HUES6 (cell line): Measurements from ENCODE around the gene BPI.

Experiments
- H3K27ac ChIP-seq: 2 replicates; pipeline ENCODE4 v1.7.0; 2013; ENCODE audit warnings: low read depth, mild to moderate bottlenecking, low read length, inconsistent platforms
- H3K27me3 ChIP-seq: 2 replicates; pipeline ENCODE4 v1.6.1; 2013; ENCODE audit warnings: low read length; ENCODE audit not compliant: control insufficient read depth, insufficient read depth
- H3K36me3 ChIP-seq: 2 replicates; pipeline ENCODE4 v1.6.1; 2013; ENCODE audit warnings: low read length; ENCODE audit not compliant: control insufficient read depth, insufficient read depth
- H3K4me1 ChIP-seq: 2 replicates; pipeline ENCODE4 v1.6.1; 2013; ENCODE audit warnings: low read length; ENCODE audit not compliant: control insufficient read depth, insufficient read depth
- H3K4me3 ChIP-seq: 2 replicates; pipeline ENCODE4 v1.5.1; 2013; ENCODE audit warnings: low read depth, low read length
- H3K9ac ChIP-seq: one replicate; pipeline ENCODE4 v1.6.1; 2013; ENCODE audit warnings: mild to moderate bottlenecking, low read length
- H3K9me3 ChIP-seq: 2 replicates; pipeline ENCODE4 v1.6.1; 2013; ENCODE audit warnings: low read depth, low read length; ENCODE audit not compliant: control insufficient read depth, insufficient read depth

BPI gene

DNA sequence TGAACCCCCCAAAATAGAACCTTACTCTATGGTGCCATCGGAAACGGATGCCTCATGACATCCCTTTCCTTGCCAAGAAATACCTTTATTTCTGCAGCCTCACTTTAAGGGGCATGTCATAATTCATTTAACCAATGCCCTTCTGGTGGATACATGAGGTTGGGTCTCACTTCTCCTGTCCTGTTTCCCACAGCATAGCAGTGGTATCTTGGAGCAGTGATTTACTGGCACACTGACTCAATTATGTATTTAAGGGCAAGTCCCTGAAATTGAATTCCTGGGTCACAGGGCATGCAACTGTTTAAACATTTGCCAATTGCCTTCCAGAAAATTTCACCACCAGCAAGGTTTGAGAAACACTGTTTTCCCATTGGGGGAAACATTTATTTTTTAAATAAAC, 41.7 kb downstream of the BPI start:
- Histone ChIP-seq H3K4me1 (peaks cover 13% of the 10 kb centered on the region), H3K9me3 (no peaks in the 10 kb centered on the region)

DNA sequence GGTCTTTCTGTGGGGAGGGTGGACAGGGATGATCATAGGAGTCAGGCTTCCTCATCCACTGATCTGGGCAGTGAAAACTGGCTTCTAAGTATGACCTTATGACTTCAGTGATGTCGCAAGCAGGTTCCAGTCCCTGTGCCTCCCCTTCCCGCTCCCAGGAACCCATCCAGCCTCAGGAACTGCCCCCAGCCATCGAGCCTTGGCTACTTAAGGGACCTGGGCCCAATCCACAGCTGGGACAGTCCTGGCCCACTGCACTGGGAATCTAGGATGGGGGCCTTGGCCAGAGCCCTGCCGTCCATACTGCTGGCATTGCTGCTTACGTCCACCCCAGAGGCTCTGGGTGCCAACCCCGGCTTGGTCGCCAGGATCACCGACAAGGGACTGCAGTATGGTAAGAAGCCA, 42.3 kb downstream of the BPI start, which contains the start of gene LBP:
TSS of gene LBP (plus strand) at position 236 of the 405 bp plus-strand sequence. CDS start at position 271, 35 bp downstream.
- Histone ChIP-seq H3K9ac (no peak within 1 kb of the TSS), H3K9me3 (no peaks in the 10 kb centered on the region), H3K27me3 (no peaks in the 10 kb centered on the region), H3K4me3 (no peak within 1 kb of the TSS), H3K27ac (no peak within 1 kb of the TSS), H3K4me1 (peaks cover 13% of the 10 kb centered on the region), H3K36me3 (no peaks in the 10 kb centered on the region)

More for the DNA sequence above, 41.7 kb downstream of the BPI start:
- Histone ChIP-seq H3K9ac (no peak overlapping the region), H3K27ac (no peak overlapping the region), H3K4me3 (no peak overlapping the region), H3K36me3 (no peaks in the 10 kb centered on the region), H3K27me3 (no peaks in the 10 kb centered on the region)

DNA sequence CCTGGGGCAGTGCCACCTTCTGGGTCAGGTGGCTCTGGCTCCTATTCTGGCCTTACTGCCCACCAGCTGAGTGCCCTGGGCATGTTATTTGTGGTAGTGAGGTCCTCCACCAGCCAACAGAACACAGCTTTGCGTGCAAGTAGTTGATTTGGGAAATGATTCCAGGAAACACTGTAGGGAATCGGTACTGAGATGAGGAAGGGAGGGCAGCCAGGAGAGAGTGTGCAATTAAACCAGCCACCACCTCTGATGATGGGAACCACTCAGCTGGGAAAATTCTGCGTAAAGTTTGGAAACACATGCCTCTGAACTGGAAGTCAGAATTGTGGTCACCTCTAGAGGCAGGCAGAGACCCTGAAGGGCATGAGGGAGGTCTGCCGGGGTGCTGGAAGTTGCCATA, 42.8 kb downstream of the BPI start:
- H3K9me3 ChIP-seq: no peaks in the 10 kb centered on the region
- H3K9ac ChIP-seq: no peak overlapping the region
- H3K36me3 ChIP-seq: no peaks in the 10 kb centered on the region
- no peak overlapping the region for H3K27ac ChIP-seq
- no peaks in the 10 kb centered on the region for H3K27me3 ChIP-seq
- peaks cover 10% of the 10 kb centered on the region for H3K4me1 ChIP-seq
- no peak overlapping the region for H3K4me3 ChIP-seq

DNA sequence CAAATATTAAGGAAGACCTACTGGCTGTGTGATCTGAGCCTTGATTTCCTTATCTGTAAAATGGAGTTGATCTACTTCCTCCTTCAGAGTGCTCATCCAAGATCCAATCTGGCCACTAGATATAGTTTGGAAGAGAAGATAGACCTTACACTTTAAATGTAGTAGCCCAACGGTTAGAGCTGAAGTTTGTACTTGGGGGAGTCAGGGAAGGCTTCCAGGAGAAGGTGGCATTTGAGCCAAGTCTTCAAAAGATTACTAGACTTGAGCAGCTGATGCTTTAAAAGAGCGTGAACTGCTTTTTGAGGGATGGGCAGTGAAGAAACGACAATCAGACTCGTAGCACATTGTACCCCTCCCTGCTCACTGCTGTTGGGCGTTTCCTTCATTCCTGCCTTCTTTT, 45.9 kb downstream of the BPI start:
- no peak overlapping the region for H3K27ac ChIP-seq
- H3K4me1 ChIP-seq: peaks cover 19% of the 10 kb centered on the region
- H3K9ac ChIP-seq: no peak overlapping the region
- H3K4me3 ChIP-seq: no peak overlapping the region
- H3K36me3 ChIP-seq: no peaks in the 10 kb centered on the region
- H3K9me3 ChIP-seq: no peaks in the 10 kb centered on the region
- H3K27me3 ChIP-seq: no peaks in the 10 kb centered on the region

DNA sequence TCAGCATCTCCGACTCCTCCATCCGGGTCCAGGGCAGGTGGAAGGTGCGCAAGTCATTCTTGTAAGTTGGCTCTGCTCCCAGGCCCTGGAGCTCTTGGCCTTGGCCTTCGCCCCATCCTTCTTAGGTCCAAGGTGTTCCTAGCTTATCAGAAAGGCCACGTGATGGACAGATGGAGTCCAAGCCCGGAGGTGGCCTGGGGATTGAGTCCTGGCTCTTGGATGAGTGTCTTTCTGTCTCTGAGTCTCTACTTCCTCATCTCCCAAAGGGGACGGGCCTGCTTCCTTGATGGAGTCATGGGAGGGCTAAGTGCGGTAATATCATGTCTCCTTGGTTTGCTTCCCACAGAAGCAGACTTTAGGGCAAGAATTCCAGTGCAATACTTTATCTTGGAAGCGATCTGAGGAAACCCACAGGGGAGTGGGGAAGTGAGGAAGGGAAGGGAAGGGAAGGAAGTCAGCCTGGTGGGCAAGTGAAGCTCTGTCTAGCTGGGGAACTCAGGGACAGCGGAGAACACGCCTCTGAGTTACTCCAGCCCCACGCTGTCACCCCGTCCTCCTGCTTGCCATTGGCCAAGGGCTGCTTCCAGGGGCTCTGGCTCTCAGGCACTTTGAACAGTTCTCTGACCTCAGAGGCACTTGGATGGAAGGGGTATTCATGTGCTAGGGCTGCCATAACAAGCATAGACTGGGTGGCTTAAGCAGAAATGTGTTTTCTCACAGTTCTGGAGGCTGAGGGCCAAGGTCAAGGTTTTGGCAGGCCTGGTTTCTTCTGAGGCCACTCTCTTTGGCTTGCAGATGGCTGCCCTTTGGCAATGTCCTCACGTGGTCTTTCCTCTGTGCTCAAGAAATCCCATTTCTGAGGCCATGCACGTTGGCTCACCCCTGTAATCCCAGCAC, 47.2 kb downstream of the BPI start:
- Histone ChIP-seq H3K9me3 (no peaks in the 10 kb centered on the region), H3K27me3 (no peaks in the 10 kb centered on the region), H3K4me3 (no peak overlapping the region), H3K4me1 (peaks cover 27% of the 10 kb centered on the region), H3K27ac (no peak overlapping the region), H3K9ac (no peak overlapping the region), H3K36me3 (no peaks in the 10 kb centered on the region)

DNA sequence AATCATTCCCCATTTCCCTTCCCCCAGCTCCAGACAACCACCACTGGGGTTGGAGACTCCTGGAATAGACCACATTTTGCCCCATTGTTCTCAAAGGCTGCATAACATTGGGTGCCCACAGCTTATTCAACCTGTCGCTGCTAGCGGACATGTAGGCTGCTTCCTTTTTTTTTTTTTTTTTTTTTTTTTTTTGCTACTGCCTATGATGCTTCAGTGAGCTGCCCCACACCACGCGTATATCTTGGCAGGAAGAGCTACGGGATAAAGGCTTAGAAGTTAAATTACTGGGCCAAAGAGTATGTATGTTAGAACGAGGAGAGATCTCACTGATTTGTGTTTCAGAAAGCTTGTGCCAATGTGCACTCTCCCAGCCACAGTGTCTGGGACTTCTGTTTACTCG, 49.4 kb downstream of the BPI start:
- Histone ChIP-seq H3K4me3 (no peak overlapping the region), H3K9me3 (no peaks in the 10 kb centered on the region), H3K27me3 (no peaks in the 10 kb centered on the region), H3K4me1 (peaks cover 27% of the 10 kb centered on the region), H3K36me3 (no peaks in the 10 kb centered on the region), H3K9ac (no peak overlapping the region), H3K27ac (0 out of 2 replicates have a peak overlapping the region, but pooled peaks have one; percentile 23)

DNA sequence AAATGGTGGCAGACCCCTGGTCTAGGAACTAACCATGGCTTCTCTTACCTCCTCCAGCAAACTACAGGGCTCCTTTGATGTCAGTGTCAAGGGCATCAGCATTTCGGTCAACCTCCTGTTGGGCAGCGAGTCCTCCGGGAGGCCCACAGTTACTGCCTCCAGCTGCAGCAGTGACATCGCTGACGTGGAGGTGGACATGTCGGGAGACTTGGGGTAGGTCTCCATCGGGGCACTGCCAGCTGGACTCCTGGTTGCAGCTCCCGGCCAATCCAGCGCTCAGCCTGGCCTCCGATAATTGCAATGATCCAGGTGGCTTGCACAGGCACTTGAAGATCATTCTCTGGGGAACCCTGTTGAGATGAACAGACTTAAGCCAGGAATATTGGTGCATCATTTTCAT, 50.3 kb downstream of the BPI start:
- H3K27me3 ChIP-seq: no peaks in the 10 kb centered on the region
- no peaks in the 10 kb centered on the region for H3K36me3 ChIP-seq
- H3K4me3 ChIP-seq: no peak overlapping the region
- H3K9me3 ChIP-seq: no peaks in the 10 kb centered on the region
- H3K4me1 ChIP-seq: peaks cover 27% of the 10 kb centered on the region
- no peak overlapping the region for H3K27ac ChIP-seq
- H3K9ac ChIP-seq: no peak overlapping the region

DNA sequence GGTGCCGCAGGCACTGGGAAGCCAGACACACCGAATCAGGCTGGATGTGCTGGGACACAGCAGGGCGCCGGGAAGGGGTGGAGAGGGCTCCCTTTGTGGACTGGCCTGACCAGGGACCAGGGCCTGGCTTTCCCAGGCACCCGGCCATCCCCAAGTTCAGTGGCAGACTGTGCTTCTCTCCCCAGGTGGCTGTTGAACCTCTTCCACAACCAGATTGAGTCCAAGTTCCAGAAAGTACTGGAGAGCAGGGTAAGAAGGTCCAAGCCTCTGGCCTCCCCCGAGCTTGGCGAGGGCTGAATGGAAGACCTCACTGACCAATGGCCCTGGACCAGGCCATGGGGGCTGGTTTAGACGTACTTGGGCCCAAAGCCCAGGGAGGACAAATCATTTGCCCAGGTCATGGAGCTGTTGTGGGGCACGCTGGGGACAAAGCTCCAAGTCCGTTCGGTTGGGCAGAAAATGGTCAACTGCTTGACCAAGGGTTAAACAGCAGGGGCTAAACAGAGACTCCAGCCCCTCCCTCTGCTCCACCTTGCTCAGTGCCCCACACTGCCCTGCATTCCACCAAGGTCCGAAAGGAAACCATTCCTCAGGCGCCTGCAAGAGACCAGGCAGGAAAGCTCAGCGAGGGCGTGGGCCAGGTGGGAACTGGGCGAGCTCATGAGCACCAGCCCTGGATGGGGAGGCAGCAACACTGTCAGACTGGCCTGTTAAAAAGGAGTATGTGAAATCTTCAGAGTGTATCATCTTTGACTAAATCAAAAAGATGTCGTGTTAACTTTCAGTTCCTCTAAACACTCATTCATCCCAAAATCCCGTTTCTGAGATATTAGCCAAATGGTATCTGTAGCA, 51.4 kb downstream of the BPI start:
- no peaks in the 10 kb centered on the region for H3K9me3 ChIP-seq
- no peaks in the 10 kb centered on the region for H3K27me3 ChIP-seq
- no peak overlapping the region for H3K4me3 ChIP-seq
- peaks cover 27% of the 10 kb centered on the region for H3K4me1 ChIP-seq
- no peaks in the 10 kb centered on the region for H3K36me3 ChIP-seq
- H3K9ac ChIP-seq: peak overlapping the region; percentile 16
- H3K27ac ChIP-seq: no peak overlapping the region

DNA sequence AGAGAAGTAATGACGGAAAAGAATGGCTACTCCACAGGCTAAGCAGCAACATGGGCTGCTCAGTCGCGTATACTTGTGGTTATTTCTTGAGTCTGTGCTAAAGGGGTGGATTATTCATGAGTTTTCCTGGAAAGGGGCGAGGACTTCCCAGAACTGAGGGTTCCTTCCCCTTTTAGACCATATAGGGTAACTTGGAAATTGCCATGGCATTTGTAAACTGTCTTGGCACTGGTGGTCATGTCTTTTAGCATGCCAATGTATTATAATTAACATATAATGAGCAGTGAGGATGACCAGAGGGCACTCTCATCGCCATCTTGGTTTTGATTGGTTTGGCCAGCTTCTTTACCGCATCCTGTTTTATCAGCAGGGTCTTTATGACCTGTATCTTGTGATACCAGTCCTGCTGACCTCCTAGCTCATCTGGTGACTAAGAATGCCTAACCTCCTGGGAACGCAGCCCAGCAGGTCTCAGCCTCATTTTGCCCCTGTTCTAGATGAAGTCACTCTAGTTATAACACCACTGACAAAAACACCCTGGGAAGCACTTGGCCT, 53.8 kb downstream of the BPI start:
- Histone ChIP-seq H3K9ac (no peak overlapping the region), H3K36me3 (no peaks in the 10 kb centered on the region), H3K4me1 (peaks cover 27% of the 10 kb centered on the region), H3K27ac (no peak overlapping the region), H3K27me3 (no peaks in the 10 kb centered on the region), H3K9me3 (no peaks in the 10 kb centered on the region), H3K4me3 (no peak overlapping the region)

DNA sequence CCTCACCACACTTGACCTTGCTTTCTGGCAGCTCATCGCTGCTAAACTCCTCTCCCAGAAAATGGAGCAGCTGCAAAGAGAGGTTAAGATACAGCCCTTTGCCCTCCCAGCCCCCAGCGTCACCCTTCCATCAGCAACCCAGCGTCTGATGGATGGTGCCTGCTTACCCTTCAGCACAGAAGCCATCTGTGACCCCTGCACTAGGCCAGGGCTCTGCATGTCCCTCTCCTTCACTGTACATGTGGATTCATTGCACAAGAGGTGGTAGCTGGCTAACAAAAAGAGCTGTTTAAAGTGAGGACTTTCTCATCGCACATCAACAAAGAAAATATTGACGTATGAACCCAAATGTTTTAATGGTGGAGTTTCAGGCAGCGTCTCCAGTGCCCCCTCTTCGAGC, 54.6 kb downstream of the BPI start:
- Histone ChIP-seq H3K4me1 (peaks cover 20% of the 10 kb centered on the region), H3K4me3 (no peak overlapping the region), H3K9me3 (no peaks in the 10 kb centered on the region), H3K9ac (no peak overlapping the region), H3K36me3 (no peaks in the 10 kb centered on the region), H3K27me3 (no peaks in the 10 kb centered on the region), H3K27ac (no peak overlapping the region)
